H1 (cell line): ENCODE data around the gene LIN54. TPM values are rescaled to one million over a fixed set of nuclear protein-coding genes. Genes with fewer than 3 reads are reported as not detected.

Experiments used
- BACH1 ChIP-seq: IDR thresholded peaks from 2 replicates; pipeline ENCODE4 v1.6.1; 2012; ENCODE audit warnings: low read length, improper control_type of control experiment
- CBX5 ChIP-seq: fragments of 300-800, 300-1000 bp; sonication (generic); IDR thresholded peaks from 2 replicates; pipeline ENCODE4 v1.7.1; 2016; ENCODE audit warnings: antibody characterized with exemption, low read length, low read depth
- CEBPB ChIP-seq: IDR thresholded peaks from 2 replicates; pipeline ENCODE4 v1.6.1; 2012; ENCODE audit warnings: low read depth, low read length
- CHD7 ChIP-seq: fragments of 300-600 bp; sonication (generic); IDR thresholded peaks from 2 replicates; pipeline ENCODE4 v1.7.1; 2012; ENCODE audit warnings: low read length, moderate library complexity, mild to moderate bottlenecking, inconsistent platforms; ENCODE audit not compliant: insufficient replicate concordance
- E2F6 ChIP-seq: IDR thresholded peaks from 2 replicates; pipeline ENCODE4 v1.6.1; 2012; ENCODE audit warnings: inconsistent platforms
- KDM4A ChIP-seq: IDR thresholded peaks from one replicate; pipeline ENCODE4 v1.7.1; 2012; ENCODE audit warnings: low read depth, mild to moderate bottlenecking, moderate library complexity, low read length, inconsistent platforms; ENCODE audit not compliant: severe bottlenecking
- KDM5A ChIP-seq: fragments of 200-600 bp; IDR thresholded peaks from 2 replicates; pipeline ENCODE4 v1.7.1; 2012; ENCODE audit warnings: mild to moderate bottlenecking, low read length, inconsistent platforms, mixed read lengths
- POLR2AphosphoS5 ChIP-seq: IDR thresholded peaks from 2 replicates; pipeline ENCODE4 v1.6.1; 2011; ENCODE audit warnings: low read depth, low read length
- RAD21 ChIP-seq, 2 experiments: IDR thresholded peaks in 1 of 2; conservative IDR thresholded peaks in 1 of 2; 2 replicates each; pipeline ENCODE4 v1.6.1; 2011; ENCODE audit warnings: low read depth in 2 of 2, low read length in 2 of 2, improper control_type of control experiment in 1 of 2, inconsistent platforms in 1 of 2, mild to moderate bottlenecking in 1 of 2, moderate library complexity in 1 of 2
- SRF ChIP-seq: IDR thresholded peaks from 2 replicates; pipeline ENCODE4 v1.6.1; 2011; ENCODE audit warnings: mild to moderate bottlenecking, low read depth, low read length, moderate library complexity
- TCF12 ChIP-seq: IDR thresholded peaks from 2 replicates; pipeline ENCODE4 v1.6.1; 2011; ENCODE audit warnings: low read depth, mild to moderate bottlenecking, low read length
- YY1 ChIP-seq: IDR thresholded peaks from 2 replicates; pipeline ENCODE4 v1.6.1; 2011; ENCODE audit warnings: low read depth, mild to moderate bottlenecking, low read length
- polyA plus RNA-seq, 7 experiments: library from polyadenylated mRNA; depleted of rRNA in 3 of 7; stranded (reverse) in 5 of 7; unstranded in 2 of 7; fragments of >200 nt in 5 of 7; fragments of 200-250 nt in 2 of 7; gene quantifications; 1 replicate in 5 of 7; 2 replicates in 1 of 7; 4 replicates in 1 of 7; pipeline versions ENCODE4 v1.2.1 to v1.2.3, GENCODE V29; 2011 to 2013; ENCODE audit warnings: missing spikeins in 2 of 7, mixed read lengths in 2 of 7
- total RNA-seq: library from RNA; stranded (reverse); fragmentation: NEBNext Ultra II Directional; extraction: Animal tissue kit (Norgen Biotek cat#: 25700); gene quantifications from 2 replicates; pipeline ENCODE4 v1.2.1, GENCODE V29; 2021

The LIN54 gene
- total and polyA plus RNA-seq, 2 of the 8 experiments (the other 6 are each of a cell fraction or from before 2014, with no cell fraction given): 5.7 to 11.1 TPM

- no peak for TF ChIP-seq CHD7
- TF ChIP-seq TCF12: no peak
- no peak for TF ChIP-seq KDM5A
- no peak for TF ChIP-seq CBX5
- no peak for TF ChIP-seq CEBPB
- TF ChIP-seq E2F6: no peak
- no peak for TF ChIP-seq SRF
- no peak for TF ChIP-seq YY1
- no peak for TF ChIP-seq BACH1
- TF ChIP-seq POLR2AphosphoS5: no peak
- no peak for TF ChIP-seq RAD21 (IDR thresholded peaks at IDR 0.05 in 1 of 2, conservative IDR thresholded peaks at IDR 0.05 in 1 of 2; ENCODE audit: low read depth in 2 of 2, low read length in 2 of 2)
- TF ChIP-seq KDM4A: no peak
These were observed 3.3 kb upstream of the LIN54 start (continued) for GRCh38 chr4:83013902-83014301.
